Naive B cell (primary cell): ENCODE measurements around the gene RGS6. TPM values are rescaled to one million over a fixed set of nuclear protein-coding genes. Genes with fewer than 3 reads are reported as not detected.
"Not testable (repeated sequence)": the region's sequence is repeated elsewhere in the genome, so short reads cannot be mapped to it uniquely, and the experiment has no call there.

Experiments
- ATAC-seq, 2 donors: fragments of 150-1000 bp; cut with Tn5 transposase; 2 replicates each; pipeline ENCODE4 v1.10.0; 2021; ENCODE audit warnings: low read depth in 2 of 2, mild to moderate bottlenecking in 2 of 2, moderate library complexity in 2 of 2
- DNase-seq: peaks from one replicate; pipeline ENCODE4 v3.0.0; 2022
- H3K27ac Mint-ChIP-seq, 6 donors: one replicate each; pipeline ENCODE4 v1.8.0; 2020 to 2022; ENCODE audit warnings: mild to moderate bottlenecking in 6 of 6, mixed read lengths in 6 of 6, moderate library complexity in 5 of 6, inconsistent platforms in 2 of 6
- H3K27me3 Mint-ChIP-seq, 3 donors: one replicate each; pipeline ENCODE4 v1.8.0; 2021 to 2022; ENCODE audit warnings: mixed read lengths in 3 of 3, mild to moderate bottlenecking in 1 of 3
- H3K36me3 Mint-ChIP-seq, 2 donors: one replicate each; pipeline ENCODE4 v1.8.0; 2020 to 2022; ENCODE audit warnings: mixed read lengths in 2 of 2, inconsistent platforms in 1 of 2, mild to moderate bottlenecking in 1 of 2
- H3K4me1 Mint-ChIP-seq, 3 donors: one replicate each; pipeline ENCODE4 v1.8.0; 2020 to 2022; ENCODE audit warnings: mixed read lengths in 3 of 3, inconsistent platforms in 1 of 3, mild to moderate bottlenecking in 1 of 3, moderate library complexity in 1 of 3
- H3K4me3 Mint-ChIP-seq, 8 donors: one replicate each; pipeline ENCODE4 v1.8.0; 2020 to 2022; ENCODE audit warnings: mild to moderate bottlenecking in 8 of 8, mixed read lengths in 8 of 8, moderate library complexity in 8 of 8, inconsistent platforms in 2 of 8
- H3K9me3 Mint-ChIP-seq, 7 donors: one replicate each; pipeline ENCODE4 v1.8.0; 2020 to 2022; ENCODE audit warnings: mixed read lengths in 7 of 7, mild to moderate bottlenecking in 5 of 7, inconsistent platforms in 2 of 7, moderate library complexity in 1 of 7
- polyA plus RNA-seq, 6 donors: library from polyadenylated mRNA; unstranded; fragments of 300-500 nt; fragmentation: Illumina TruSeq; gene quantifications; one replicate each; pipeline ENCODE4 v1.2.3, GENCODE V29; 2021; ENCODE audit warnings: low read depth in 6 of 6

RGS6 gene
- polyA plus RNA-seq: under 1 TPM in 4 of 6 donors, not detected in 2; 0.06 to 0.28 (median 0.20) TPM

DNA sequence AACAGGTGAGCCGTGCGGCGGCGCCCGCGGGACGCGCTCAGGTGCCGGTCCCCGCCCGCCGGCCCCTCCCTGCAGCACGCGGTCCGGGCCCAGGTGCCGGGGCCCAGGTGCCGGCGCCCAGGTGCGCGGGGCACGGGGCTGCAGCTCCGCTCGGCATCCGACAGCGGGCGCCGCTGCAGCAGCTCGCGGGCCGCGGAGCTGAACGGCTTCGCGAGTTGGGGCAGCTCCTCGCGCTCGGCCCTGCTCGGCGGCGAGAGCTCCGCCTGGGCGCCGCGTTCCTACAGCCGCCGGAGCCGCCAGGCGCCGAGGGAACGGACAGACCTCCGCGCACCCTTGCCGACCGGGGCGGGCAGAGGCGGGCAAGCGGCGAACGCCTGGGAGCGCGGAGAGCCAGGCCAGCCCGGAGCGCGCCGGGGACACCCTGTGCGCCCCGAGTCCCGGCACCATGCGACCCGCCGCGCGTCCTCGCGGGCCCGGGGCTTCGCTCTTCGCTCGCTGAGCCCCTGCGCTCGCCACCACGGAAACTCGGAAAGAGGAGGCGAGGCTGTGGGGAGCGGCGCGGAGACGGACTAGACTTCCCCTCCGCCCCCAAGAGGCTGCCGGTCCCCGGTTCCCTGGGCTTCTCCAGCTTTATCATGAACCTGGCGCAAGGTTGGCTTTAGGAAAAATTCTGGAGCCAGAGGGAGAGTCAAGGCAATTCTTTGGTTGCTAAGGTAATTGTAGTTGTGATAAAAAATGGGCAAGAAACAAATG lies at the start of gene RGS6:
RGS6 (plus strand) TSS at position 201 of the 753 bp plus-strand sequence.
- no peaks in the 10 kb centered on the region for H3K36me3 Mint-ChIP-seq
- H3K27ac Mint-ChIP-seq: peak within 1 kb of the TSS in 1 of 6 donors; percentile 21
- ATAC-seq (peak; percentile 57 to 60), DNase-seq (peak; percentile 4)
- peak within 1 kb of the TSS in 7 of 8 donors; percentile 19 to 80 (median 50) for H3K4me3 Mint-ChIP-seq
- H3K4me1 Mint-ChIP-seq: peaks cover 11 to 14% (median 12%) of the 10 kb centered on the region in 3 donors
- peaks cover 0 to 5% (median 0%) of the 10 kb centered on the region in 7 donors for H3K9me3 Mint-ChIP-seq
- H3K27me3 Mint-ChIP-seq: peaks cover 64 to 79% (median 71%) of the 10 kb centered on the region in 3 donors

DNA sequence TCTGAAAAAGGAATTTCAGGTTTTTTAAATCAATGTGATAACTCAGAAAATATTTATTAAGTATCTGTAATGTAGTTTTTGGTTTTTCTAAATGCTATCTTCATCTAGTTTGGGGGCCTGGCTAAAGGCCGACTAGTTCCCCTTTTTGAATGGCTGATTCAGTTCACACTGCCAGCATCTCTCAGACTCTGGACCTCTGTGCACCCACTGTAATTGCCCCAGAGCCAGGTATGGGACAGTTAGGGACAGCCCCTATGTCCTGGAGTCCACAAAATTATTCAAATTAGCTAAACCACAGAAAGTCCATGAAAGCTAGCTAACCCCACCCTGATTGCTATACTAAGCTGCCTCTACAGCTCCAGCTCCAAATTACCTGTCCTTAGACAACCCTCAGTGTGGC lies 49.1 kb upstream of the RGS6 start:
- Mint-ChIP-seq H3K4me1 (no peaks in the 10 kb centered on the region), H3K4me3 (no peak overlapping the region), H3K27ac (peak overlapping the region in 1 of 6 donors; percentile 61), H3K9me3 (peaks cover 7 to 32% (median 24%) of the 10 kb centered on the region in 7 donors), H3K27me3 (peaks cover 22 to 43% (median 25%) of the 10 kb centered on the region in 3 donors), H3K36me3 (peaks cover 10 to 12% of the 10 kb centered on the region in 2 donors)
- no peak for ATAC-seq
- no peak for DNase-seq

DNA sequence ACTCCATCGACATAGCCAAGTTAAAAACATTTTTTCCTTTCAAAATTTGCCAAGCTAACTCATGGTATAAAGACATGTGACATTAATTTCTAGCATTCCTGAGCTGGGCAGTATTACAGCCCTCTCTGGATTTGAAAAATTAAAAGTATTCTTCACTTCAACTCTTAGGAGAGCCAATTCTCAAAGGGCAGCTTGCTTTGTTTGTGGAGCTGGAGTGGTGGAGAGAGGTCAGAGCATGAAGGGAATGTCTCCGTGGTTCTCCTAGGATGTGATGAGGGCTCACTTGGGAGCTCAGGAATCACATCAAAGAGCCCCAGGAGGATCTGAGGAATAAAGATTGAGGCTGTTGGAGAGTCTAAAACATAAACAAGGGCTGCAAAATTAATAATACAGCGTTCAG lies 46.9 kb upstream of the RGS6 start:
- Mint-ChIP-seq H3K27ac (no peak overlapping the region), H3K27me3 (peaks cover 25 to 51% (median 25%) of the 10 kb centered on the region in 3 donors), H3K9me3 (peaks cover 10 to 29% (median 25%) of the 10 kb centered on the region in 7 donors), H3K4me1 (no peaks in the 10 kb centered on the region), H3K36me3 (peaks cover 0 to 11% of the 10 kb centered on the region in 2 donors), H3K4me3 (peak overlapping the region in 1 of 8 donors; percentile 38)
- ATAC-seq: no peak
- DNase-seq: no peak

DNA sequence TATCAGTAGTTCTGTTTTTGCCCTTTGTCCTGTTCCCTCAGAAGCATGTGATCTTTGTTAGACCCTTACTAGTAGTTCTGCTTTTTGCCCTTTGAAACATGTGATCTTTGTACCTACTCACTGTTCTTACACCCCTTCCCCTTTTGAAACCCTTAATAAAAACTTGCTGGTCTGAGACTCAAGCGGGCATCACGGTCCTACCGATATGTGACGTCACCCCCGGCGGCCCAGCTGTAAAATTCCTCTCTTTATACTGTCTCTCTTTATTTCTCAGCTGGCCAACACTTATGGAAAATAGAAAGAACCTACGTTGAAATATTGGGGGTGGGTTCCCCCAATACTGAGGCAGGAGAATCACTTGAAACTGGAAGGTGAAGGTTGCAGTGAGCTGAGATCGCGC lies 44.4 kb upstream of the RGS6 start:
- Mint-ChIP-seq H3K9me3 (peaks cover 10 to 29% (median 21%) of the 10 kb centered on the region in 7 donors), H3K36me3 (peaks cover 0 to 11% of the 10 kb centered on the region in 2 donors), H3K27me3 (peaks cover 17 to 42% (median 24%) of the 10 kb centered on the region in 3 donors)
- not testable (repeated sequence) for H3K27ac Mint-ChIP-seq, DNase-seq, H3K4me3 Mint-ChIP-seq, ATAC-seq, H3K4me1 Mint-ChIP-seq

DNA sequence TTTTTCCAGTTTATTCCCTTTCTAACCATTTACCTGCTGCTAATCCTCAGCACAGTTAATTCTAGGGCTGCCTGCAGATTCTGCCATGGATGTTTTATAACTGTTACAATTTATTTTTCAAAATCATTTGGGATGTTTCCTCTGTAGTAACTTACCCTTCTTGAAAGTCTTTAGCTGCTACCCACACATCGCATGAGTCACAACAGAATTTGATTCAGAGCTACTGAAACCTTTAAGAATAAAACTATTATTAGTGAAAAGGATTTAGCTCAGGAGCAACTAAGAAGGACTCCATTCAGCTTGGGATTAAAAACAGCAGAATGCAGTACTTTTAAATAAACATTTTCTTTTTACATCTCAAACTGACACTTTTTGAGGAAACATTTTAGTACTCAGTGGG lies 41.7 kb upstream of the RGS6 start:
- Mint-ChIP-seq H3K4me1 (no peaks in the 10 kb centered on the region), H3K4me3 (no peak overlapping the region), H3K27me3 (peaks cover 12 to 30% (median 27%) of the 10 kb centered on the region in 3 donors), H3K36me3 (peaks cover 0 to 11% of the 10 kb centered on the region in 2 donors), H3K27ac (peak overlapping the region in 1 of 6 donors; percentile 12), H3K9me3 (peaks cover 10 to 29% (median 19%) of the 10 kb centered on the region in 7 donors)
- DNase-seq (no peak), ATAC-seq (no peak)

DNA sequence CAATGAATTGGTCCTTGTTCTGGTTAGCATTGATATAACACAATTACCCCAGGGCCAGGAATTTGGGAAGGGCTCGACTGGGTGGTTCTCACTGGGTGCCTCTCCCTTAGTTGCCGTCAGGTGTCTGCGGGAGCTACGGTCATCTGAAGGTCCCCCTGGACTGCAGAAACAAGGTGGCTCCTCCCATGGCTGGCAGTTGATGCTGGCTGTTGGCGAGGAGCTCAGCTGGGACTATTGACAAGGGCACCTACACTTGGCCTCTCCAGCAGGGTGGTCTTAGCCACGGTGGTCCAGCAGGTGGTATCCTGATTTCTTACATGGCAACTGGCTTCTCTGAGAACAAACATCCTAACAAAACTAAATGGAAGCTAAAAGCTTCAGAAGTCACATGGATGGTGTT lies 41.0 kb upstream of the RGS6 start:
- Mint-ChIP-seq H3K36me3 (peaks cover 0 to 11% of the 10 kb centered on the region in 2 donors), H3K27me3 (peaks cover 16 to 27% (median 24%) of the 10 kb centered on the region in 3 donors), H3K27ac (no peak overlapping the region), H3K9me3 (peaks cover 10 to 27% (median 17%) of the 10 kb centered on the region in 7 donors), H3K4me1 (no peaks in the 10 kb centered on the region), H3K4me3 (peak overlapping the region in 1 of 8 donors; percentile 51)
- no peak for DNase-seq
- ATAC-seq: no peak

DNA sequence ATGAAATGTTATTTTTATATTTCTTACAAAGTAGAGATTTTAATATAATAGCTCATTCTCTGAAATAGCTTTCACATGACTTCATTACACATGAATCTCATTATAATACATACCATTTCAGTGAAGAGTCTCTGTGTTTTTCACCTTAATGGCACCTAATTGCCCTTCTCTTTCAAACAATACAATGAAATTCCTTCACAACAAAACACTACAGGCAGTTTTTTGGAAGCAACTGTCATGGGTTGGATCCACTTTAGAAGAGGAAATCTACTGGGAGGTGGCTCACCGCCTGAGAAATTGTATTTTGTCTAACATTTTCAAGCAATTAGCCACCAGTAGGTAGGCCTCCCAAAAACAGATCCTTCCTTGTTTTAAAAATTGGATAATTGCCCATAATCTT lies 40.3 kb upstream of the RGS6 start:
- no peaks in the 10 kb centered on the region for H3K4me1 Mint-ChIP-seq
- peaks cover 9 to 23% (median 14%) of the 10 kb centered on the region in 7 donors for H3K9me3 Mint-ChIP-seq
- H3K36me3 Mint-ChIP-seq: peaks cover 0 to 11% of the 10 kb centered on the region in 2 donors
- H3K27ac Mint-ChIP-seq: no peak overlapping the region
- no peak overlapping the region for H3K4me3 Mint-ChIP-seq
- DNase-seq (no peak), ATAC-seq (no peak)
- peaks cover 16 to 27% (median 21%) of the 10 kb centered on the region in 3 donors for H3K27me3 Mint-ChIP-seq

DNA sequence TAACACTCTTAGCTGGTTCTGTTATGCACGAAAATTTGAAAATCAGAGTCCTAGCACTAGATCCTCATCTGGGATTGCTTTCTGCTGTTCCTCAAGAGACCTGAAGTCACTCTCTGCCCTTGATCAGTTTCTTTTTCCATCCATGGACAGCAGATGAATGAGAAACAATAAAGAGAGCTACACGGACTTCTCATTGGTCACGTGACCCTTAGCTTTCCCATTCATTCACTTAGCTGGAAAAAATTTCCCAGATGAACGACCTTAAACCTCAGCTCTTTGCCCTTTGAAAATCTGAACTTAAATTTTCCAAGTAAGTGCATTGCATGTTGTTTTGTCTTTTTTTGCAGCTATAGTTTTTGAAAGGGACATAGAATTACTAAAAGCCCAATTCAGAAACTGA lies 27.2 kb upstream of the RGS6 start:
- no peak for ATAC-seq
- peaks cover 37 to 46% (median 41%) of the 10 kb centered on the region in 3 donors for H3K27me3 Mint-ChIP-seq
- H3K27ac Mint-ChIP-seq: no peak overlapping the region
- peaks cover 0 to 8% of the 10 kb centered on the region in 2 donors for H3K36me3 Mint-ChIP-seq
- H3K4me3 Mint-ChIP-seq: no peak overlapping the region
- peaks cover 0 to 9% (median 5%) of the 10 kb centered on the region in 7 donors for H3K9me3 Mint-ChIP-seq
- DNase-seq: no peak
- no peaks in the 10 kb centered on the region for H3K4me1 Mint-ChIP-seq

DNA sequence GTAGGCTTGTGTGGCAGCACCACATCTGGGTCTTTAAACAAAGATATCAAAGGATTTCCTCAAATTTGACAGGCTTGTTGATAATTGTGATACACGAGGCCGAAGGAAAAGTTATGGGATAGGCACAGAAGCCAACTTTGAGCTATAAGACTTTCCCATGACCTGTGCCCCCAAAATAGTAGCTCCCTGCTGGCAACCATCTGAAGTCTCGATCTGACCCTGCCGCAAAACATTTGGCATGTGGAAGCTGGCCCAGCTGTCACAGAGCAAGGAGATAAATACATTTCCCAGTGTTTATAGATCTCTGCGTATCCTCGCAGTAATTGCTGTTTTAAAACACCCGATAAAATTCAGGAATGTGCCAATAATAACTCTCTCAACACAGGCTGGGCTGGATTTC lies 26.4 kb upstream of the RGS6 start:
- Mint-ChIP-seq H3K36me3 (no peaks in the 10 kb centered on the region), H3K4me3 (no peak overlapping the region), H3K4me1 (no peaks in the 10 kb centered on the region), H3K27ac (no peak overlapping the region), H3K9me3 (peaks cover 0 to under 1% (median 0%) of the 10 kb centered on the region in 7 donors), H3K27me3 (peaks cover 44 to 49% (median 45%) of the 10 kb centered on the region in 3 donors)
- DNase-seq (no peak), ATAC-seq (no peak)

DNA sequence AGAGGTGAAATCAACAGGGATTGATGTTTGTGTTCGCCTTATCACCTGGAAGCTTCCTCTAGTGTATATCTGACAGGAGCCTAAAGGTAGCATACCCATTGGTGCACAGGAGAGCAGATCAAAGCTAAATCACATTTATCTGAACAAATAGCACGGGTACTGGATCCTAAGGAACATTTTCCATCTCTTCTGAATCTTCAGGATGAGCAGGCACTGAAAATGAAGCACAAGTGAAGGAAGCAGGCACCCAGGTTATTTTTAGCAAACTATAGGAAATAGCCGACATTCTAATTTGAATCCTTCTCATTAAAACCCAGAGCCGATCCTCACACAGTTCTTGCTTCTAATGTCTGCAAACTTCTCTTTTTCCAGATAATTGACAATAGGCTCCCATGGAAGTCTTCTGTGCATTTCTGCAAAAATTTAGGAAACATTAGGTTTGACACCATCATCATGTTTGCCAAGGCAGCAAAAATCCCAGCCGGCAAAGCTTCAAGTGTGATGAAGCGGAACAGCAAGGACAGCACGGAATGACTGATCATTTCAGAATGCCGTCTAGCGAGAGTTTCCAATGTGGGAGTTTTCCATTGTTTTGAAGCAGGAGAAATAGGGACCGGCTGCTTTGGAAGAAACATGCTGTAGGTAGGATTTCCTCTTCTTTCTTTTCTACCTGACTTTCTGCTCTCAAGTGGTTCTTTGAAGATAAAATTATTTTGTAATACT lies 24.3 kb upstream of the RGS6 start:
- no peaks in the 10 kb centered on the region for H3K4me1 Mint-ChIP-seq
- H3K27me3 Mint-ChIP-seq: peaks cover 42 to 58% (median 55%) of the 10 kb centered on the region in 3 donors
- H3K36me3 Mint-ChIP-seq: no peaks in the 10 kb centered on the region

DNA sequence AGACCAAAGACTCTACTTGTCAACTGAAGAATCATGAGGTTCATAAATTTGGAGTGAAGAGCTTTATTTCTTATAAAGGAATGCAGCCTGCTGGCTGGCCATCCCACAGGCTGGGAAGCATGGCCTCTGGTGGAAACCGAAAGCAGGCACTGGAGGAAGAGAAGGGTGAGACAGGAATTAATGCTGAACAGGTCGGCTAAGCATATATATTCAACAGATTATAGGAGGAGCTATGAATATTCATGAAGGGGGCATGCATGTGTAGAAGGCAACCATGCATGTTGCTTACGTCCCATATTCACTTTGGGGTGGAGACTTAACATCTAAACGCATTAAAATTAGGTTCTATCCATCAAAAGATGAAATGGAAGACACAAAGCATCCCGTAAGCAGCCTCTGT lies 20.6 kb upstream of the RGS6 start:
- no peaks in the 10 kb centered on the region for H3K9me3 Mint-ChIP-seq
- H3K4me1 Mint-ChIP-seq: no peaks in the 10 kb centered on the region
- no peaks in the 10 kb centered on the region for H3K36me3 Mint-ChIP-seq

More for the DNA sequence above, 24.3 kb upstream of the RGS6 start:
- no peak for ATAC-seq
- H3K9me3 Mint-ChIP-seq: no peaks in the 10 kb centered on the region
- no peak overlapping the region for H3K27ac Mint-ChIP-seq
- no peak overlapping the region for H3K4me3 Mint-ChIP-seq
- no peak for DNase-seq

DNA sequence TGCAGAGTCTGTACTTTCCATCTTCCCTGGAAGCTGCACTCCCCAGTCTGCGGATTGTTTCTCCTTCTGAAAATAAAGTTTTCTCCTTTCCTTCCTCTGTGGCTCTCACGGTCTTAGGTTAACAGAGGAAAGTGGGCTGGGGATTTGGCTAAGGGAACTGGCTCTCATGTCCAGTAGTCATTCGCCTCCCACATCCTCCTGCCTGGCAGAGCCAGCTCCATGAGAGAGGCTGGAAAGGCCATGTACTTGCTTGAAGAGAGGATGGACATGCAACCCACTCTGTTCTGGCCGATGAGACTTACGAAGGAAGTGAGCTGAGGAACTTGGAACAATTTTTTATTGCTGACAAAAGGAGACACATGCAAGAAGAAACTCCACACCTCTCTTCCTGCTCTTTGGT lies 18.9 kb upstream of the RGS6 start:
- no peak overlapping the region for H3K27ac Mint-ChIP-seq
- peak overlapping the region in 1 of 8 donors; percentile 7 for H3K4me3 Mint-ChIP-seq
- no peaks in the 10 kb centered on the region for H3K36me3 Mint-ChIP-seq
- ATAC-seq (no peak), DNase-seq (no peak)
- no peaks in the 10 kb centered on the region for H3K9me3 Mint-ChIP-seq
- peaks cover 45 to 52% (median 47%) of the 10 kb centered on the region in 3 donors for H3K27me3 Mint-ChIP-seq
- no peaks in the 10 kb centered on the region for H3K4me1 Mint-ChIP-seq

More for the DNA sequence above, 20.6 kb upstream of the RGS6 start:
- ATAC-seq (no peak), DNase-seq (no peak)
- Mint-ChIP-seq H3K27ac (no peak overlapping the region), H3K4me3 (no peak overlapping the region), H3K27me3 (peaks cover 55 to 58% (median 57%) of the 10 kb centered on the region in 3 donors)

DNA sequence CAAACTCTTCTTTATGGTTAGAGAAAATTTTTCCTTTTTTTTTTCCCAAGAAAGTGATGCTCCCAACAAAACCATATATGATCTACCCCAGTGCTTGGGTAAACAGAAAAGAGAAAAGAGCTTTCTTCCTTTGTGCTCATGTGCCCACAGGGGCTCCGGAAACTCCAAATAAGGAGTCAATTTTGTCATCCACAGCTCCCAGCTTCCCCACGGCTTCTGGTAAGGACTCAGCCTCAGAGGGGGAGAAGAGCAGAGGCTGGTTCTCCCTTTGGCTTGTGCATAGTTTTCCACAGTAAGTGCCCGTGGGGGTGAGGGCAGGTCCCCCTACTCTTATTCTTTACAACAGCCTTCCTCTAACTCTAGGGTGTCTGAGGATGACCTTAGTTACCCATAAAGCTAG lies 13.3 kb upstream of the RGS6 start:
- Mint-ChIP-seq H3K27me3 (peaks cover 39 to 45% (median 41%) of the 10 kb centered on the region in 3 donors), H3K4me1 (no peaks in the 10 kb centered on the region), H3K4me3 (no peak overlapping the region), H3K27ac (no peak overlapping the region), H3K9me3 (peaks cover 0 to 15% (median 2%) of the 10 kb centered on the region in 7 donors), H3K36me3 (no peaks in the 10 kb centered on the region)
- DNase-seq: no peak
- ATAC-seq: no peak
